Activated naive CD4-positive, alpha-beta T cell treated with Interleukin-2 at 50 U/mL for 16 hours (primary cell): ENCODE measurements around the gene SAMD4B.
"Not testable (repeated sequence)": the region's sequence is repeated elsewhere in the genome, so short reads cannot be mapped to it uniquely, and the experiment has no call there.

Source experiments
- DNase-seq: peaks from one replicate; pipeline ENCODE4 v3.0.0-alpha.2; 2020

Gene SAMD4B

DNA sequence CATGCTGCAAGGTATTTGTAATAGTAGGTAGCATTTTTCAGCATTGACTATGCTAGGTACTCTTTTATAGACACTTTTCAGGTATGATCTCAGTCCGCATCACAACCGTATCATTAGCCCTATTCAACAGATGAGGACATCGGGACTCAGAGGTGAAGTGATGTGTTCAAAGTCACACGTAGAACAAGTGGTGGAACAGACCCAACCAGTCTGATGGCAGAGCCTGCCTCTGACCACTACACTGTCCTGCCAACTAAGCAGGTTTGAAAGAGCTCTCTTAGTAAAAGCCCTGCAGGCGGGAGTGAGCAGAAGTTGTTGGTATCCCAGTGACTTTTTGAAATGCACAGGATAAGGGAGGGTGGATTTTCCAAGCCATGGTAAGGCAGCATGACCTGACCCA, 28.5 kb downstream of the SAMD4B start:
- DNase-seq = no peak

DNA sequence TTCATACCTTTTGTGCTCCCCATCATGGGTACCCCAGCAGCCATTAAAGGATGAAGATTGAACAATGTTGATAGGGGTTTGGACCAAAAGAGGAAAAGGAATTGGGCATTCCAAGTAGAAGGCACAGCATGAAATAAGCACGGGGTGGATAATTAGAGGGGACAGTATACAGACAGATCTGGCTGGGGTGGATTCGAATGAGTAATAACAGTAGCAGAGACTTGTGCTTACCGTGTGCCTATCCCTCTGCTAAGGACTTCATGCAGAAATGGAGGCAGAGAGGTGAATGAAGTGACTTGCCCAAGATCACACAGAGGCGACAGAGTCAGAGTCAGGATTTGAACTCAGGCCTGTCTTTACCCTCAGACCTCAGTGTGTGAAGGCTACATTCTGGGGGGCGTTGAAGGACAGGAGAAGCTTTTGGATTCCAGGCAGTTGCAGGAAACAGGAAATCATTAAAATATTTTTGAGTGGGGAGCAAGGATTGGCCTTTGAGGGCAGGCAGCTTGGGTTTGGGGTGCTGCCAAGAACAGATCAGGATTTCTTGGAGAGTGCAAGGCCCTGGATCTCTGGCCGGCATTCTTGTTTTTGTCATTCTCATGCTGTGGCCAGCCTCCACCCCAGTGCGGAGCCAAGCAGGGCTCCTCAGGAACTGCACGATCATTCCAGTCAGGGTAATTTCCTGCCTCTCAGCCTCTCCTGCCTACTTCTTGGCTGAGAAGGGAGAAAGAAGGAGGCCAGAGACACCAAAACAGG, 30.0 kb downstream of the SAMD4B start:
- no peak for DNase-seq

DNA sequence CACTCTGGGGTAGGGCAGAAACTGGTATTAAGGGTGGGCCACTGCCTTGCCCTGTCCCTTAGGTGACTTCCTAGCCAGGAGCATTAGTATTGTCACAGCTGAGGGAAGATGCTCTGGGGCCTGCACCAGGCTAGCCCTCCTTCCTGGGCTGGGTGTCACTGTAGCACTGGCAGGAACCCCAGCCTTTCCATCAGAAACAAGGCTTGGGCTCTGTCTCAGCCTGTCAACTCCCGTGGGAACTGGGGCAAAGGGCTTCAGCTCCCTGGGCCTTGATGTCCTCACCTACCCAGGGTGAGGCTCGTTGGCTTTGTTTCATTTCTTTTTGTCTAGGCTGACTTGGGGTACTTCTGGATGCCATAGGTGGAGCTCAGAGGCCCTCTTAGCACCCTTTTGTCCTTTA, 30.7 kb downstream of the SAMD4B start:
- DNase-seq = no peak

DNA sequence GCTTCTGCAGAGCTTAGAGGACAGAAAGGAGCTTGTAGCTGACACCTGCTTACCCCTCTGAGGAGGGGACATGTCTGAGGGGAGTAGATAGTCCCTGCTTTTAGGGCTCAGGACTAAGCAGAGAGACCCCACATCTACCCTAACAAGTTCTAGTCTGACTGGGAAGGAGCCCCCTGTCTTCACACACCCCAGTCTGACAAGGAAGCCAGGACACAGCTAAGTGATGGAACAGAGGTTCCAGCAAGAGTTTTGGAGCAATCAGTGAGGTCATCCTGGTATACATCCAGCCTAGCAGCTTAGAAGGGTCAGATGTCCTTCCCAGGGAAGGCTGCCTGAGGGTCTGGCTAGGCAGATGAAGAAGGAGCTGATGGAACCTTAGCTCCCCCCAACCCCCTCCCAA, 33.7 kb downstream of the SAMD4B start:
- DNase-seq = no peak

DNA sequence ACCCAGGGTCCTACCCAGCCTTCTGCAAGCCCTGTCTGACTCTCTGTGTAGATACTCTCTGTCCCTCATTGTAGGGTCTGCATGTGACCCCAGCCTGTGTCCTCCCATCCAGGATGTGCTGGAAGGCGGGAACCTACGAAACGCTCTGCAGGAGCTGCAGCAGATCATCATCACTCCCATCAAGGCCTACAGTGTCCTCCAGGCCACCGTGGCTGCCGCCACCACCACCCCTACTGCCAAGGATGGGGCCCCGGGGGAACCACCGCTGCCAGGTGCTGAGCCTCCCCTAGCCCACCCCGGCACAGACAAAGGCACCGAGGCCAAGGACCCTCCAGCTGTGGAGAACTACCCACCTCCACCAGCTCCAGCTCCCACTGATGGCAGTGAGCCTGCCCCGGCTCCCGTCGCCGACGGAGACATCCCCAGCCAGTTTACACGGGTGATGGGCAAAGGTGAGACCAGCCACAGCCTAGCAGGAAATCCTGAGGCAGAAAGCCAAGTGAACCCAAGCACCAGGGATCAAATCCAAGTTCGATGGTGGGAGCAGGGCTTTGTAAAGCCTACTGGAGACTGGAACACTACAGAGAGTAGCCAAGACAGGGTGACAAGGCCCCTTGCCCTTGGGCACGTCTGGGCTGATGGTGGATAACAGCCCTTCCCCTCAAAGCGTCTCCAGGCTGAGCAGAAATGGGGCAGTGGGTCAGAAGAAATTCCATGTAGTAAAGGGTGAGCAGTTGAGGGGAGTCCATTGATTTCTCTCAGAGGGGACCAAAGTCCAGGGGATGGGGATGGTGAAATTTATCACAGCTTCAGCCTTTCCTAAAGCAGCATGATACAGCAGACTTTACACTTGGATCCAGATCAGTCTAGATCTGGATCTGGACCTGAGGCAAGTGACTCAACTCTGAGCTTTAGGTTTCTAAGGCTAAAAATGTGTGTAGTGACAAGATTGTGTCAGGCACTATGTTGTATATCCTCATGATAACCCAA, 35.4 kb downstream of the SAMD4B start:
- DNase-seq = no peak

DNA sequence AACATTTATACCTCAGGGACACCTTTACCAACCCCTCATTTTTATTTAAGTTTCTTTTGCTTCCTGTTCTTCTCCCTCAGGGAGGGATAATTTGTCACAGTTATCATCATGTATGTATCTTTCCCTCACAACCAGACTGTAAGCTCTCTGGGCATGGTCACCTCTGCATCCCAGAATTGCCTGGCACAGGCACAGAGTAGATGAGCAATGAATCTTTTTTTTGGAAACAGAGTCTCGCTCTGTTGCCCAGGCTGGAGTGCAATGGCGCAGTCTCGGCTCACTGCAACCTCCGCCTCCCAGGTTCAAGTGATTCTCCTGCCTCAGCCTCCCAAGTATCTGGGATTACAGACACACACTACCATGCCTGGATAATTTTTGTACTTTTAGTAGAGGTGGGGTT, 37.1 kb downstream of the SAMD4B start:
- DNase-seq = not testable (repeated sequence)

DNA sequence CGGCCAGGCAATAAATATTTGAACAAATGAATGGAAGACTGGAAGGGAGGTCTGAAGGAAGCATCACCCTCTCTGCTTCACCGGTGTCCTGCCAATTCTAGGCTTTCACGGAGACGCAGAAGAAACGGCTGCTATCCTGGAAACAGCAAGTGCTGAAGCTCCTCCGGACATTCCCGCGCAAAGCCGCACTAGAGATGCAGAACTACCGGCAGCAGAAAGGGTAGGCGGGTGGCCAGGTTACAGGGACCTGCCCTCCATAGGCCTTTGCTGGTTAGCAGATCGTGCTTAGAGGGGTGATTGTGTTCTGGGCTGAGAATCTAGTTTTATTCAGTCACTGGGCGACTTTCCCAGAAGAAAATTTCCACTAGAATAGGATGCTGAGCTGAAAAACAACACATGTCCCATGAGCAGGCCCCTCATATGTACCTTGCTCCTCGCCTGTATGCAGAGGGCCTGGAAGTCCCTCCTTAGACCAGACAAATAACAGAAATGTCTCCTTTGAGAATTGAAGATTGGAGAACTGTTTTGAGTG, 37.7 kb downstream of the SAMD4B start:
- no peak for DNase-seq

DNA sequence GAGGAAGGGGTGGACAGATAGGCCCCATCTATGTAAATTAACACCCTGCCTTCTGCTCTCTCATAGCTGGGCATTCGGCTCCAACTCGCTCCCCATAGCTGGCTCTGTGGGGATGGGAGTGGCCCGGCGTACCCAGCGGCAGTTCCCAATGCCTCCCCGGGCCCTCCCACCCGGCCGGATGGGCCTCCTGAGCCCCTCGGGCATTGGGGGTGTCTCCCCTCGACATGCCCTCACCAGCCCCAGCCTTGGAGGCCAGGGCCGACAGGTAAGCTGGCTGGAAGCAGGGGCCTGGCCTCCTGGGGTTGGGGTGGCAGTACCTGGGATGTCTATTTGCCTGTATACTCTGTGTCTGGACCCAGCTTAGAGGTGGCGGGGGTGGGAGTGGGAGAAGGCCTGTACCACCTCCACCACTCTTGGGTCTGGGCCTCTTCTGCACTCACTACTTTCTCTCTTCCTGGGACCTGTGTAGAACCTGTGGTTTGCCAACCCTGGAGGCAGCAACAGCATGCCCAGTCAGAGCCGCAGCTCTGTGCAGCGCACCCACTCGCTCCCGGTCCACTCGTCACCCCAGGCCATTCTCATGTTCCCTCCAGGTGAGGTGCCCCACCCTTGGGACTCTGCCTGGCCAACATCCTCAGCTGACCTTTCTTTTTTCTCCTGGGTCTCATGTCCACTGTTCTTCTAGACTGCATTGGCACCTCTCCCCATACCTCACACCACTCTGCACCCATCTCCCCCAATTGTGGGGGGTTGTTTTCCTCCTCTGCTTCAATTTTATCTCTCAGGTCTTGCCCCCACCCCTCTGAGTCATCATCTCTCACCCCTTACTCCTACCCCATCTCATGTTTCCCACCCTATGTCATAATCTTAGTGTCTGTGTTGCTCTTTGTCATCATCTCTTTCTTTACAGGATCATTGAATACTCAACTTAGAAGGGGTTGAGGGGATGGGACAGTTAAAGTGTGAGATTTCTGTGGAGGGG, 38.6 kb downstream of the SAMD4B start:
- DNase-seq = no peak

DNA sequence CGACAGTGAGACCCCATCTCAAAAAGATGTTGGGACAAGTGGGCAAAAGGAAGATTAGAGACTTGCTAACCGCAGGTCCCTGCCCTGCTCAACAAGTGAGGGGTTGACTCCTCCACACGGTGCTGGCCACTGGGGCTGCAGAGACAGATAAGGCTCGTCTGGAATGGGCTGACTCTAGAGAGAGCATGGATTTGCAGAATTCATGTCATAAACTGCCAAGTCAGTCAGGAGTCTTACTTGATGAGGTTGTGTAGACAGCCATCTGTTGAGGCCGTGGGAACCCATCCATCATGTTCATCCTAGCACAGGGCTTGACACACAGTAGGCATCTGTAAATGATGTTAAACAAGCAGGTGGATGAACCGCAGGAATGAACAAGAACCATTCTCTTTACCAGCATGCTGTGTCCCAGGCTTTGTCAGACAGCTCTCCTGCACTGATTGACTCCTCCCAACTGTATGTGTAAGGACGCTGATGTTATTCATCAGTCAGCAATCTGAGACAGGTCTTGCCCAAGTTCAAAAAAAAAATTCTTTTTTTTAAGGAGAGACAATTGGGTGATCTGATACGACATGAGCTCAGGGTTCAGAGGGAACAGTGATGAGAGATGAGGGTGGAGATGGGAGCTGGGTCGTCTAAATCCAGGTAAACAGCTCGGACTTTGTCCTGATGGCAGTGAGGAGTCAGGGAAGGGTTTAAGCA, 39.8 kb downstream of the SAMD4B start:
- no peak for DNase-seq

DNA sequence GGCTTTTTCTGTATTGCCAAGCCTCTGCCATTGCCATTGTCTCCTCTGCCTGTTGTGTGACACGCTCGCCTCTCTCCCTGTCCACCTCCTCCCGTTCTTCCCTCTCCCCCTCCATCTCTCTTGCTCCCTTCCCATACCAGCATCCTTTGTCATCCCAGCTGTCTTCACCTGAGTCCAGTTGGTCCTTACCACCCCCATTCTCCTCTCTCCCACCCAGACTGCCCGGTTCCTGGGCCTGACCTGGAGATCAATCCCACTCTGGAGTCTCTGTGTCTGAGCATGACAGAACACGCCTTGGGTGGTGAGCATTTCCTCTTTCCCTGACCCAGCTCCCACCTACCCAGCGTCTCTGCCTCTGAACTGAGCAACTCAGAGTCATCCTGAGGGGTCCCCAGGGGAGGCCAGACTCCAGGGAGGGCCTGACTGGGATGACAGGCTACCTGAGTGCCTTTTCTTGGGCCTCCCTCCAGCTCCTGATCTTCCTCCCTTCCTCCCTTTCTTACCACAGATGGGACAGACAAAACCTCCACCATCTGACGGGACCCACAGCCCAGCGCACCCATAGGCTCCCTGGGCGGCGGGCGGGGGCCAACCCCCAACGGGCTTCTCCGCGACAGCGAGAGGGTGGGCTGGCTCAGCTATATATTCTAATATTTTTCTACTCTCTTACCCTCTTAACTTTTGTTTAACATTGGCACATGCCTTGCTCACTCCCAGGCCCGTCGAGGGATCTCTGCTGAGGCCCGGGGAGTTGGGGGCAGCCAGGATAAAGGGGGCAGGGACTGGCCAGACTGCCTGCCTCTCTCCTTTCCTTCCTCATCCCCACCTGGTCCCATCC, 41.0 kb downstream of the SAMD4B start:
- DNase-seq = no peak

DNA sequence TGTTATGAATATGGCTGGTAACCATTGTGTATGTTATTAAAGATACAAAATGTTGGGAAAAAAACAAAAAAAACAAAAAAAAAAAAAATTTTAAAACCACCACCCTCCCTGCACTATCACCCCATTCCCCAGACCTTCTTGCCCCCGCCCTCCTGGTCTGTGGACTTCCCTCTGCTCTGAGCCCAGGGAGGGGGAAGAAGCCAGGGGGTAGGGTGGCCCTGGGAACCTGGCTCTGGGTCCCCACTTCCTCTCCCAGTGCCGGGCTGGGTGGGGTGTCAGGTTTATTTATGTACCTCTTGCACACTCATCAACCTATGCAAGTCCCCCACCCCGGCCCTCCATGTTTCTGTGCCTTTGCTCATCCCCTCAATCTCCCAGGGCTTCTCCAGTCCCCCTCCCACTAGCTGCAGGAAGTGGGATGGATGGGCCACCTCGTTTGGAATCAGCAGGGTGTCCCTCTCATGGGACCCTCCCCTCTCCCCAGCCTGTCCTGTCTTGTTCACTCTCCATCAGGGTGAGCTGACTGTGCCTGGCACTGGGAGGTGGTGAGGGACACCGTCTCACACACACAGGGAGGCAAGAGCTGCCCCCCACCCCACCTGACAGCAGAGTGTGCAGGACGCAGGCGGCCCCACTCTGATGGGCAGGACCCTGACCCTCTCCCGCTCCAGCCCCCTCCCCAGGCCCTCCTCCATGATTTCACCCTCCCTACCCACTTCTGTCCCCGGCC, 42.8 kb downstream of the SAMD4B start:
- DNase-seq = no peak

DNA sequence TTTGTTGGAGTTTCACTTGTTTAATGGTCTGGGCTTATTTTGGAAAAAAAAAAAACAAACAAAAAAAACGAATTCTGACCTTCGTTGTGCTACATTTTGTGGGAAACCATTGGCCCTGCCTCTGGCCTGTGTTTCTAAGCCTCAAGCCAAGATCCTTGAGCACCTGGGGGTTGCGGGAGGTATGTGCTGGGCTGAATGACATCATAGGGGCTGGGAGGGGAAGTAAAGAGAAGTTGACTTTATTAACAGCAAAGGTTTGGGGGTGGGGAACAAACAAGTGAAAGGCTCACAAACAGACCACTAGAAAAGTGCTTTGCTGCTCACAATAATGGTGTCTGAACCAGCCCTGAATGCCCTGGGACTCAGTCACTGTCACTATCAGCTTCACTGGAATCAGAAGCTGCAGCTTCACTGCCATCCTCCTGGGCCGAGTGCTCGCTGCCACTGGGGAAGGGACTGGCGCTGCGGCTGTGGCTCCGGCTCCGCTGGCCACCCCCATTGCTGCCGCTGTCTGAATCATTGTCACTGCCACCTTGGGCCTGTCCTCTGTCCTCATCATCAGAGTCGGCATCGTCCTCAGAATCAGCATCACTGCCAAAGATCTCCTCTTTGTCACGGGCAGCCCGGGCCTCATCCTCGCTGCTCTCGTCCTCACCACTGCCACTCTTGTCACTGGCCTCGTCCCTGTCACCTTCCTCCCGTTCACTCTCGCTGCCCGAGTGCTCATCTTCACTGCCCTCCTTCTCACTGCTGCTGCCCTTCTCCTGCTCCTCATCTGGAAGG, 43.6 kb downstream of the SAMD4B start:
- no peak for DNase-seq

DNA sequence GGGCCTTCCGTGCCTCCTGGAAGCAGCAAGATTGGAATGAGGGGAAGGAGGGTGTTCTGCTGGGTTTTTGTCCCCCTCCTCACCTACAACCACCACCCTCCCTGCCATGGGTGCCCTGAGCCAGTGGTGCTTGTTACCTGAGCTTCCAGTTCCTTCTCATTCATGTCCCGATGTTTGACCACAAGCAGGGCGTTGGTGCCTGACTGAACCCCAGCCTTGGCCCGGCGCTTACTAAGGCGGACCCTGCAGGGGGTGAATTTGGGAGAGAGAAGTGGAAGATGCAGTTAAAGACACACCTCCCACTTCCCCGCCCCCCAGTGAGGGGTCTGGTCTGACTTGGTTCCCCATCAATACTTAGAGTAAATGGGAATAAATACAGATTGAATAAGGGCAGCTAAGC, 44.3 kb downstream of the SAMD4B start:
- no peak for DNase-seq

DNA sequence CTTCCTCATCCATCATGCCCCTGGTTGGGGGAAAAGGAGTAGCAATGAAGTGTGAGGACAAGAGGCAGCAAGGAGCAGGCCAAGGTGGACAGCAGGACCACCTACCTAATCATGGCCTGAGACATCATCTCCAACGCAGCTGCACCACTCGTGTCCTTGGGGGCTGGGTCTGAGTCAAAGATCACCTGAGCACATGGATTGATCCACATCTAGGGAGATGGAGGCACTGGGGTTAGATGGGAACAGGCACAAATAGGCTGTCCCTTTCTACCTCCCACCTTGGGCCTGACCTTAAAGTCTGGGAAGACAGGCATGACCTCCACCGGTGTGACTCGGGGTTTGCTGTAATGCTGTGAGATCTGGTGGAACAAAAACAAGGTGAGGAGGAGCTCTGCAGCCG, 46.4 kb downstream of the SAMD4B start:
- DNase-seq = no peak

DNA sequence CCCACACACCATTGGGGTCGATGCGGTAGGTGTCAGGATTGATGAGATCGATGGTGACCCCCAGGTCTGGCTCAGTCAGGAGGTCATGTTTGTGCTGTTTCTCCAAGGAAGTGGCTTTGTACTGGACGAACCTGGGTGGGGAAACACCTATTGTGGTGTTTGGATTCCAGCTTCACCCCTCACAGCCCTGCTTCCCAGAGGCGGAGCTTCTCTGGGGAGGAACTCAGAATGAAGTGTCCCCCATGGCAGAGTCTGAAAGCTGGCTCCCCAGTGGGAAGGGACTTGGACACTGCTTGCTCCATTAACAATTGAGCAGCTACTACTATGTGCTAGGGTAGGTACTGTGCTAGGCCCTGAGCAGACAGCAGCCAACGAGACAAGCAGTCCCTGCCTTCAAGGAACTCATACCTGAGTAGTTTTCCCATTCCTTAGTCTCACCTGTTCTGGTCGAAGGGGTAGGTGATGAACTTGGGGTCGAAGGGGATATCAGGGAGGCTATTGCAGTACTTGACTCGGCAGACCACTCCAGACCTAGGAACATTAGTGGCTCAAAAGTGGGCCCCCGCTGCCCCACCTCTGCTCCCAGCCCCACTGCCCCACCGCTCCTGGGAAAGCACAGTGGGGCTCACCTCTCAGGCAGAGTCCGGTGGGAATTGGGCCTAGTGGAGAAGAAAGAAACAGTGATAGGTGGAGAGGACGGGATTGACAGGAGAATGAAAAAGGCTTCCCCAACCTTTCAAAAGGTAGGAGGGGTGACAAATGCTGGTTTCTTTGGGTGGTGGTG, 47.6 kb downstream of the SAMD4B start:
- no peak for DNase-seq

DNA sequence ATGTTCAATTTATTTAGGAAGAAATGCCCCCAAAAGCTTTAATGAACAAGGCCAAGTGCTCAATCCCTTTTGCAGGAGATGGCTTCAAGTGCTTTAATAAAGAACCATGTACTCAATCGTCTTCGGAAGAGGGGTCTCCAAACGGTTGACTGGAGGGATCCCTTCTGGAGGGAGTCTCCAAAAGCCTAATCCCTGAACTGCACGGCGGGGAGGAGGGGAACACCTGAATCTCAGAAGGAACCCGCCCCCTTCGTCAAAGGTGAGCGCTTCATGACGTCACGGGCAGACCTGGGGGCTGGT, 48.2 kb downstream of the SAMD4B start:
- DNase-seq = peak; percentile 79

DNA sequence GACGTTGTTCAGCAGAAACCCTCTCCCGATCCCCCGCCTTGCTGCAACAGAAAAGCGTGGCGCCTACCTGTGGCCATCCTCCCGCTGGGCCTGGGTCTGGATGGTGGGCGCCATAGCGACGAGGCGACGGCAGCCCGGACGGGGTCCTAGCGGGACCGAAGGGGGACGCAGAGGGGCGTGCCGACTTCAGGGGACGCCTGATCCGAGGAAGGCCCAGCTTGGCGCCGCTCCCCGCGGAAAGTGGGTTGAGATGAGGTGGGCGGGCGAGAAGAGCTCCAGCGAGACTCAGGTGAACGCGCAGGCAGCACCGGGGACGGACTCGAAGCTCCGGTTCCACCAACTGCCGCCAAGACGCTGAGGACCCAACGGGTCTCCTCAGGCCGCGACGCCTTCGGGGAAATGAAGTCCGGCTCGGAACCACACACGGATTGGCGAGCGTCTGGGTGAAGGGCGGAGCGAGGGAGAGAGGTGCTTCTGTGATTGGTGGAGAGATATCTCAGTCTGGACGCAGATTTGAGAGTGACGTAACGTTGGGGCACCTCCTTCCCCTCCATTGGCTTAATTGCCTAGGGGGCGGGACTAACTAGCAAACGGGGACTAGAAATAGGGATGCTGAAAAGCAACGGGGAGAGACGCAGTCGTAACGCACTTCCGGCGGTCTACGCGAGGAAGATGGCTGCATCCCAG, 48.7 kb downstream of the SAMD4B start, which contains the start of the genes MED29 and PAF1:
TSS of gene MED29 (plus strand) at position 628 of the 687 bp plus-strand sequence. CDS start at position 673, 45 bp downstream.
TSS of gene PAF1 (minus strand) at position 356 of the 687 bp plus-strand sequence. CDS start at position 114, 242 bp downstream.
- peak; percentile 97 for DNase-seq
